OCI-LY1 (cell line): ENCODE results near the gene FUT1.
"Not testable (repeated sequence)": the region's sequence is repeated elsewhere in the genome, so short reads cannot be mapped to it uniquely, and the experiment has no call there.

Source experiments
- H2AFZ ChIP-seq: fragments of 200-600 bp; sonication (generic), shearing (Covaris generic); 2 replicates; pipeline ENCODE4 v1.6.0; 2014; ENCODE audit warnings: antibody characterized with exemption, mild to moderate bottlenecking, low read length
- H3F3A ChIP-seq: fragments of 200-600 bp; sonication (generic), shearing (Covaris generic); 2 replicates; pipeline ENCODE4 v1.6.0; 2014; ENCODE audit warnings: mild to moderate bottlenecking, antibody characterized with exemption, low read length, moderate library complexity; ENCODE audit not compliant: insufficient read depth
- H3K27ac ChIP-seq: fragments of 200-600 bp; sonication (generic); 2 replicates; pipeline ENCODE4 v1.5.1; 2014; ENCODE audit warnings: low read length, mixed run types, mild to moderate bottlenecking, low read depth; ENCODE audit not compliant: poor library complexity, severe bottlenecking
- H3K27me3 ChIP-seq: fragments of 200-600 bp; sonication (generic); 2 replicates; pipeline ENCODE4 v1.6.0; 2014; ENCODE audit warnings: antibody characterized with exemption, mild to moderate bottlenecking, low read length, moderate library complexity; ENCODE audit not compliant: insufficient read depth
- H3K36me3 ChIP-seq: fragments of 200-600 bp; sonication (generic); 2 replicates; pipeline ENCODE4 v1.6.1; 2014; ENCODE audit warnings: mild to moderate bottlenecking, antibody characterized with exemption, low read length, moderate library complexity, mixed read lengths; ENCODE audit not compliant: insufficient read depth
- H3K4me1 ChIP-seq: fragments of 200-600 bp; sonication (generic); 2 replicates; pipeline ENCODE4 v1.5.1; 2014; ENCODE audit warnings: mild to moderate bottlenecking, low read length, moderate library complexity; ENCODE audit not compliant: insufficient read depth, severe bottlenecking
- H3K4me2 ChIP-seq: fragments of 200-600 bp; sonication (generic), shearing (Covaris generic); 2 replicates; pipeline ENCODE4 v1.6.1; 2014; ENCODE audit warnings: low read length
- H3K4me3 ChIP-seq: fragments of 200-600 bp; sonication (generic); 2 replicates; pipeline ENCODE4 v1.5.1; 2014; ENCODE audit warnings: low read length, low read depth, mild to moderate bottlenecking, mixed read lengths; ENCODE audit not compliant: poor library complexity, severe bottlenecking
- H3K79me2 ChIP-seq: fragments of 200-600 bp; shearing (Covaris generic); 2 replicates; pipeline ENCODE4 v1.6.1; 2016; ENCODE audit warnings: mixed run types, low read length, mixed read lengths; ENCODE audit not compliant: insufficient read depth
- H3K9ac ChIP-seq: fragments of 200-600 bp; sonication (generic), shearing (Covaris generic); 2 replicates; pipeline ENCODE4 v1.6.1; 2014; ENCODE audit warnings: mild to moderate bottlenecking, low read length, mixed read lengths
- H3K9me2 ChIP-seq: fragments of 200-600 bp; sonication (generic), shearing (Covaris generic); 2 replicates; pipeline ENCODE4 v1.6.1; 2014; ENCODE audit warnings: low read depth, mild to moderate bottlenecking, low read length, mixed read lengths
- H3K9me3 ChIP-seq: fragments of 200-600 bp; shearing (Covaris generic); 2 replicates; pipeline ENCODE4 v1.6.1; 2014; ENCODE audit warnings: low read length, mixed read lengths
- H4K20me1 ChIP-seq: fragments of 200-600 bp; sonication (generic), shearing (Covaris generic); 2 replicates; pipeline ENCODE4 v1.6.0; 2016; ENCODE audit warnings: mild to moderate bottlenecking, low read length; ENCODE audit not compliant: insufficient read depth
- CTCF ChIP-seq: fragments of 200-600 bp; sonication (generic), shearing (Covaris generic); IDR thresholded peaks from 2 replicates; pipeline ENCODE4 v1.5.1; 2017; ENCODE audit warnings: mild to moderate bottlenecking, antibody characterized with exemption, low read length, moderate library complexity, mixed read lengths
- EZH2 ChIP-seq: fragments of 200-600 bp; sonication (generic), shearing (Covaris generic); IDR thresholded peaks from 2 replicates; pipeline ENCODE4 v1.8.0; 2017; ENCODE audit warnings: borderline replicate concordance, mixed run types, mild to moderate bottlenecking, antibody characterized with exemption, low read length, moderate library complexity, mixed read lengths

Gene FUT1

GRCh38 chr19:48795055-48795684 is 42.7 kb upstream of the FUT1 start:
- Histone ChIP-seq H3K4me2 (peak overlapping the region; percentile 75), H3K4me3 (peak overlapping the region; percentile 62), H3K9me2 (no peaks in the 10 kb centered on the region), H2AFZ (no peak overlapping the region), H3K9me3 (no peaks in the 10 kb centered on the region), H3K36me3 (no peaks in the 10 kb centered on the region), H4K20me1 (no peaks in the 10 kb centered on the region), H3K27me3 (peaks cover 5% of the 10 kb centered on the region; the same call in 1 of the 2 replicates), H3K4me1 (peaks cover 3% of the 10 kb centered on the region), H3K9ac (peak overlapping the region; percentile 24; the same call in 1 of the 2 replicates), H3K27ac (no peak overlapping the region), H3F3A (no peaks in the 10 kb centered on the region; the same call in 1 of the 2 replicates), H3K79me2 (no peaks in the 10 kb centered on the region)
- TF ChIP-seq CTCF, result peak; percentile 99
- no peak for TF ChIP-seq EZH2

- Histone ChIP-seq H3K9me3 (no peaks in the 10 kb centered on the region), H3K79me2 (no peaks in the 10 kb centered on the region), H3K27ac (no peak overlapping the region), H3K36me3 (no peaks in the 10 kb centered on the region), H3K4me2 (no peak overlapping the region), H3F3A (no peaks in the 10 kb centered on the region; the same call in 1 of the 2 replicates), H4K20me1 (no peaks in the 10 kb centered on the region), H3K4me3 (no peak overlapping the region), H3K9ac (no peak overlapping the region), H3K4me1 (peaks cover 3% of the 10 kb centered on the region), H3K27me3 (peaks cover 5% of the 10 kb centered on the region; the same call in 1 of the 2 replicates), H3K9me2 (no peaks in the 10 kb centered on the region), H2AFZ (no peak overlapping the region)
- TF ChIP-seq EZH2 (no peak), CTCF (no peak)
Observed at GRCh38 chr19:48794291-48794690, 41.9 kb upstream of the FUT1 start.

GRCh38 chr19:48793271-48793670 is 40.8 kb upstream of the FUT1 start:
- H3K27me3 ChIP-seq, result peaks cover 5% of the 10 kb centered on the region; the same call in 1 of the 2 replicates

GRCh38 chr19:48787331-48787730 is 34.9 kb upstream of the FUT1 start:
- H3K27ac ChIP-seq, H3K9me2 ChIP-seq: not testable (repeated sequence)

More at GRCh38 chr19:48793271-48793670, 40.8 kb upstream of the FUT1 start:
- Histone ChIP-seq H3K9ac (no peak overlapping the region), H3K9me2 (no peaks in the 10 kb centered on the region), H3K4me1 (peaks cover 3% of the 10 kb centered on the region), H3K4me2 (no peak overlapping the region), H3K9me3 (no peaks in the 10 kb centered on the region), H3K36me3 (no peaks in the 10 kb centered on the region), H4K20me1 (no peaks in the 10 kb centered on the region), H3K27ac (no peak overlapping the region), H3K4me3 (no peak overlapping the region), H2AFZ (no peak overlapping the region), H3K79me2 (no peaks in the 10 kb centered on the region), H3F3A (no peaks in the 10 kb centered on the region; the same call in 1 of the 2 replicates)
- TF ChIP-seq EZH2 (no peak), CTCF (no peak)

GRCh38 chr19:48786422-48786821 is 34.0 kb upstream of the FUT1 start:
- H3K9ac ChIP-seq, H3K27ac ChIP-seq, H3K9me3 ChIP-seq, H3K27me3 ChIP-seq, H3K9me2 ChIP-seq, H3K4me3 ChIP-seq, H3K36me3 ChIP-seq, H3F3A ChIP-seq, H3K4me1 ChIP-seq, H4K20me1 ChIP-seq, H2AFZ ChIP-seq, H3K4me2 ChIP-seq, H3K79me2 ChIP-seq: not testable (repeated sequence)

More at GRCh38 chr19:48787331-48787730, 34.9 kb upstream of the FUT1 start:
- H3K79me2 ChIP-seq, H2AFZ ChIP-seq, H3K36me3 ChIP-seq, H4K20me1 ChIP-seq, H3K4me3 ChIP-seq, H3F3A ChIP-seq, H3K27me3 ChIP-seq, H3K4me1 ChIP-seq, H3K9me3 ChIP-seq, H3K4me2 ChIP-seq, H3K9ac ChIP-seq: not testable (repeated sequence)
